Activated B cell treated with CpG ODN at 0.5 μM for 24 hours (primary cell): ENCODE measurements around the gene RALB. TPM values are rescaled to one million over a fixed set of nuclear protein-coding genes. Genes with fewer than 3 reads are reported as not detected.

Source experiments
- ATAC-seq: fragments of 200-7000 bp; cut with Tn5 transposase; one replicate; pipeline ENCODE4 v1.10.0; 2021; ENCODE audit warnings: low read depth, mild to moderate bottlenecking, moderate library complexity
- CTCF ChIA-PET: fragments of 350-600 bp; sonication (Branson Sonifier 250); formaldehyde crosslinking; loops from one replicate; lab custom pipeline; 2021; ENCODE audit warnings: antibody characterized with exemption; lab: Charles Lee
- POLR2A ChIA-PET: fragments of 350-600 bp; sonication (Branson Sonifier 250); formaldehyde crosslinking; loops from one replicate; lab custom pipeline; 2021; ENCODE audit warnings: antibody characterized with exemption; lab: Charles Lee
- DNase-seq: peaks from one replicate; pipeline ENCODE4 v3.0.0; 2022
- H3K27ac Mint-ChIP-seq: one replicate; pipeline ENCODE4 v1.8.0; 2020; ENCODE audit warnings: mixed read lengths
- H3K27me3 Mint-ChIP-seq: one replicate; pipeline ENCODE4 v1.8.0; 2021; ENCODE audit warnings: mixed read lengths
- H3K36me3 Mint-ChIP-seq: one replicate; pipeline ENCODE4 v1.8.0; 2021; ENCODE audit warnings: low read depth, mixed read lengths
- H3K4me1 Mint-ChIP-seq: one replicate; pipeline ENCODE4 v1.8.0; 2021; ENCODE audit warnings: mixed read lengths
- H3K4me3 Mint-ChIP-seq: one replicate; pipeline ENCODE4 v1.8.0; 2020; ENCODE audit warnings: mild to moderate bottlenecking, mixed read lengths
- H3K9me3 Mint-ChIP-seq: one replicate; pipeline ENCODE4 v1.8.0; 2020; ENCODE audit warnings: mixed read lengths
- CTCF ChIP-seq: fragments of 200-600 bp; IDR thresholded peaks from one replicate; pipeline ENCODE4 v1.8.0; 2022; ENCODE audit warnings: antibody characterized with exemption, mild to moderate bottlenecking
- intact Hi-C: fragments of 100-400 bp; cut with micrococcal nuclease; formaldehyde crosslinking; loops from one replicate; pipeline ENCODE4 v1.15.1; 2024
- total RNA-seq: library from RNA; stranded (reverse); gene quantifications from 2 replicates; pipeline ENCODE4 v1.2.3, GENCODE V29; 2022

RALB gene
- total RNA-seq, 1 donor from 2014 or later = 33.4 TPM

- Mint-ChIP-seq H3K27me3 (no peaks in the 10 kb centered on the region), H3K27ac (no peak overlapping the region), H3K36me3 (no peaks in the 10 kb centered on the region), H3K4me3 (no peak overlapping the region), H3K9me3 (no peaks in the 10 kb centered on the region), H3K4me1 (peaks cover 10% of the 10 kb centered on the region)
- TF ChIP-seq CTCF = no peak
- ATAC-seq (no peak), DNase-seq (no peak)
- intact Hi-C loops = no loop called here
- POLR2A ChIA-PET = interaction anchor here (0.5 kb wide), 1 partner anchor 468 kb away, joined by 4 read pairs; no protein-coding TSS in a partner anchor
- CTCF ChIA-PET = interaction anchor here (1.0 kb wide), 1 partner anchor 103 kb away, joined by 4 read pairs; no protein-coding TSS in a partner anchor
Measured at GRCh38 chr2:120210270-120210693, 42.4 kb upstream of the RALB start.

GRCh38 chr2:120218181-120218580, 34.5 kb upstream of the RALB start:
- ATAC-seq (no peak), DNase-seq (no peak)
- peaks cover 33% of the 10 kb centered on the region for H3K4me1 Mint-ChIP-seq
- peaks cover 48% of the 10 kb centered on the region for H3K36me3 Mint-ChIP-seq
- POLR2A ChIA-PET = no interaction called here
- intact Hi-C loops = no loop called here
- CTCF ChIA-PET = no interaction called here
- H3K4me3 Mint-ChIP-seq = no peak overlapping the region
- H3K27me3 Mint-ChIP-seq = no peaks in the 10 kb centered on the region
- peaks cover 2% of the 10 kb centered on the region for H3K9me3 Mint-ChIP-seq
- H3K27ac Mint-ChIP-seq = no peak overlapping the region
- TF ChIP-seq CTCF = no peak

GRCh38 chr2:120219291-120219690, 33.4 kb upstream of the RALB start:
- Mint-ChIP-seq H3K4me3 (no peak overlapping the region), H3K36me3 (peaks cover 48% of the 10 kb centered on the region), H3K27ac (no peak overlapping the region), H3K4me1 (peaks cover 42% of the 10 kb centered on the region), H3K27me3 (no peaks in the 10 kb centered on the region), H3K9me3 (peaks cover 2% of the 10 kb centered on the region)
- DNase-seq = no peak
- ChIA-PET POLR2A (no interaction called here), CTCF (interaction anchor here (1.6 kb wide), 1 partner anchor 94 kb away, joined by 4 read pairs; no protein-coding TSS in a partner anchor)
- ATAC-seq = no peak
- no peak for TF ChIP-seq CTCF
- intact Hi-C loops = no loop called here

- ChIA-PET POLR2A (no interaction called here), CTCF (interaction anchor here (1.6 kb wide), 1 partner anchor 93 kb away, joined by 4 read pairs; no protein-coding TSS in a partner anchor)
- Mint-ChIP-seq H3K4me1 (peaks cover 46% of the 10 kb centered on the region), H3K4me3 (no peak overlapping the region), H3K27ac (no peak overlapping the region), H3K9me3 (peaks cover 2% of the 10 kb centered on the region), H3K27me3 (no peaks in the 10 kb centered on the region), H3K36me3 (peaks cover 48% of the 10 kb centered on the region)
- no peak for DNase-seq
- intact Hi-C loops = loop anchor here (5.0 to 10.0 kb wide), 2 partner anchors 48 to 855 kb away; partner anchors contain the start of genes C2orf76 and DBI
- TF ChIP-seq CTCF = no peak
- no peak for ATAC-seq
Measured at GRCh38 chr2:120219766-120220165, 32.9 kb upstream of the RALB start.

- peaks cover 48% of the 10 kb centered on the region for H3K4me1 Mint-ChIP-seq
- intact Hi-C loops = loop anchor here (5.0 to 10.0 kb wide), 2 partner anchors 47 to 856 kb away; partner anchors contain the start of genes C2orf76 and DBI
- H3K27ac Mint-ChIP-seq = no peak overlapping the region
- H3K36me3 Mint-ChIP-seq = peaks cover 48% of the 10 kb centered on the region
- ChIA-PET POLR2A (interaction anchor here (0.9 kb wide), 1 partner anchor 44 kb away, joined by 5 read pairs; no protein-coding TSS in a partner anchor), CTCF (no interaction called here)
- no peak for DNase-seq
- H3K27me3 Mint-ChIP-seq = no peaks in the 10 kb centered on the region
- ATAC-seq = no peak
- H3K9me3 Mint-ChIP-seq = peaks cover 2% of the 10 kb centered on the region
- no peak for TF ChIP-seq CTCF
- no peak overlapping the region for H3K4me3 Mint-ChIP-seq
Measured at GRCh38 chr2:120220756-120221155, 31.9 kb upstream of the RALB start.
